ENCODE data around the gene RASSF8. TPM values are rescaled to one million over a fixed set of nuclear protein-coding genes. Genes with fewer than 3 reads are reported as not detected.
A peak's percentile ranks its signal among the peaks of the same experiment; 100 is the strongest.

Gene RASSF8
- total RNA-seq, 1 donor from 2014 or later = 29.6 TPM

GRCh38 chr12:26114720-26115401 lies 156.4 kb downstream of the RASSF8 start:
- H3K4me3 ChIP-seq (ENCODE audit: low read depth, low read length) = peak overlapping the region; percentile 60
- no peak for DNase-seq (ENCODE audit: low read depth)
- TF ChIP-seq CTCF (conservative IDR thresholded peaks at IDR 0.05; ENCODE audit: low read depth, low read length) = no peak

- DNase-seq (ENCODE audit: low read depth) = no peak
Measured at GRCh38 chr12:26116829-26117715, 158.6 kb downstream of the RASSF8 start.

GRCh38 chr12:26118308-26118707 lies 159.8 kb downstream of the RASSF8 start:
- TF ChIP-seq CTCF (conservative IDR thresholded peaks at IDR 0.05; ENCODE audit: low read depth, low read length) = no peak
- H3K4me3 ChIP-seq (ENCODE audit: low read depth, low read length) = no peak overlapping the region
- no peak for DNase-seq (ENCODE audit: low read depth)

More at GRCh38 chr12:26116829-26117715, 158.6 kb downstream of the RASSF8 start:
- no peak for TF ChIP-seq CTCF (conservative IDR thresholded peaks at IDR 0.05; ENCODE audit: low read depth, low read length)
- no peak overlapping the region for H3K4me3 ChIP-seq (ENCODE audit: low read depth, low read length)

- peak; percentile 69 for TF ChIP-seq CTCF (conservative IDR thresholded peaks at IDR 0.05; ENCODE audit: low read depth, low read length)
- DNase-seq (ENCODE audit: low read depth) = no peak
- no peak overlapping the region for H3K4me3 ChIP-seq (ENCODE audit: low read depth, low read length)
Measured at GRCh38 chr12:26119391-26119989, 161.0 kb downstream of the RASSF8 start.

GRCh38 chr12:26120561-26121274 lies 162.2 kb downstream of the RASSF8 start:
- DNase-seq (ENCODE audit: low read depth) = no peak
- TF ChIP-seq CTCF (conservative IDR thresholded peaks at IDR 0.05; ENCODE audit: low read depth, low read length) = no peak
- H3K4me3 ChIP-seq (ENCODE audit: low read depth, low read length) = peak overlapping the region; percentile 61

- TF ChIP-seq CTCF (conservative IDR thresholded peaks at IDR 0.05; ENCODE audit: low read depth, low read length) = no peak
- no peak for DNase-seq (ENCODE audit: low read depth)
- peak overlapping the region; percentile 61 for H3K4me3 ChIP-seq (ENCODE audit: low read depth, low read length)
Measured at GRCh38 chr12:26121323-26122060, 163.0 kb downstream of the RASSF8 start.
